H1 (cell line): ENCODE results near the gene VPS52. TPM values are rescaled to one million over a fixed set of nuclear protein-coding genes. Genes with fewer than 3 reads are reported as not detected.
A peak's percentile ranks its signal among the peaks of the same experiment; 100 is the strongest.

Experiments used
- CHD7 ChIP-seq: fragments of 300-600 bp; sonication (generic); IDR thresholded peaks from 2 replicates; pipeline ENCODE4 v1.7.1; 2012; ENCODE audit warnings: low read length, moderate library complexity, mild to moderate bottlenecking, inconsistent platforms; ENCODE audit not compliant: insufficient replicate concordance
- HDAC2 ChIP-seq, 2 experiments: fragments of 300-600 bp in 1 of 2; sonication (generic) in 1 of 2; IDR thresholded peaks; 2 replicates each; pipeline ENCODE4 v1.6.1; 2011 to 2012; ENCODE audit warnings: low read depth in 2 of 2, low read length in 2 of 2, mild to moderate bottlenecking in 2 of 2, moderate library complexity in 2 of 2, borderline replicate concordance in 1 of 2, inconsistent platforms in 1 of 2
- POLR2A ChIP-seq, 2 experiments: IDR thresholded peaks; 1 replicate in 1 of 2; 2 replicates in 1 of 2; pipeline ENCODE4 v1.6.1; 2011; ENCODE audit warnings: low read depth in 2 of 2, low read length in 2 of 2, mild to moderate bottlenecking in 2 of 2; ENCODE audit errors: control extremely low read depth in 1 of 2
- RAD21 ChIP-seq, 2 experiments: IDR thresholded peaks in 1 of 2; conservative IDR thresholded peaks in 1 of 2; 2 replicates each; pipeline ENCODE4 v1.6.1; 2011; ENCODE audit warnings: low read depth in 2 of 2, low read length in 2 of 2, improper control_type of control experiment in 1 of 2, inconsistent platforms in 1 of 2, mild to moderate bottlenecking in 1 of 2, moderate library complexity in 1 of 2
- polyA plus RNA-seq, 7 experiments: library from polyadenylated mRNA; depleted of rRNA in 3 of 7; stranded (reverse) in 5 of 7; unstranded in 2 of 7; fragments of >200 nt in 5 of 7; fragments of 200-250 nt in 2 of 7; gene quantifications; 1 replicate in 5 of 7; 2 replicates in 1 of 7; 4 replicates in 1 of 7; pipeline versions ENCODE4 v1.2.1 to v1.2.3, GENCODE V29; 2011 to 2013; ENCODE audit warnings: missing spikeins in 2 of 7, mixed read lengths in 2 of 7
- total RNA-seq: library from RNA; stranded (reverse); fragmentation: NEBNext Ultra II Directional; extraction: Animal tissue kit (Norgen Biotek cat#: 25700); gene quantifications from 2 replicates; pipeline ENCODE4 v1.2.1, GENCODE V29; 2021

The VPS52 gene
- total and polyA plus RNA-seq, 2 of the 8 experiments (the other 6 are each of a cell fraction or from before 2014, with no cell fraction given): 36.5 to 86.3 TPM

- TF ChIP-seq CHD7 (no peak), HDAC2 (IDR thresholded peaks at IDR 0.05; ENCODE audit: borderline replicate concordance in 1 of 2, low read depth in 2 of 2, low read length in 2 of 2) (peak; percentile 28 to 97; a peak in 2 of 4 replicates), RAD21 (IDR thresholded peaks at IDR 0.05 in 1 of 2, conservative IDR thresholded peaks at IDR 0.05 in 1 of 2; ENCODE audit: low read depth in 2 of 2, low read length in 2 of 2) (no peak), POLR2A (IDR thresholded peaks at IDR 0.05; ENCODE audit: control extremely low read depth in 1 of 2, low read depth in 2 of 2, low read length in 2 of 2) (peak in 1 of 2 experiments; percentile 76; a peak in 2 of 3 replicates)
Measured at GRCh38 chr6:33288921-33289783, 17.5 kb upstream of the VPS52 start, which contains the start of the genes PFDN6 and WDR46 (continued).
